ENCODE data around the gene FASTK.
A peak's percentile ranks its signal among the peaks of the same experiment; 100 is the strongest.

Gene FASTK

DNA sequence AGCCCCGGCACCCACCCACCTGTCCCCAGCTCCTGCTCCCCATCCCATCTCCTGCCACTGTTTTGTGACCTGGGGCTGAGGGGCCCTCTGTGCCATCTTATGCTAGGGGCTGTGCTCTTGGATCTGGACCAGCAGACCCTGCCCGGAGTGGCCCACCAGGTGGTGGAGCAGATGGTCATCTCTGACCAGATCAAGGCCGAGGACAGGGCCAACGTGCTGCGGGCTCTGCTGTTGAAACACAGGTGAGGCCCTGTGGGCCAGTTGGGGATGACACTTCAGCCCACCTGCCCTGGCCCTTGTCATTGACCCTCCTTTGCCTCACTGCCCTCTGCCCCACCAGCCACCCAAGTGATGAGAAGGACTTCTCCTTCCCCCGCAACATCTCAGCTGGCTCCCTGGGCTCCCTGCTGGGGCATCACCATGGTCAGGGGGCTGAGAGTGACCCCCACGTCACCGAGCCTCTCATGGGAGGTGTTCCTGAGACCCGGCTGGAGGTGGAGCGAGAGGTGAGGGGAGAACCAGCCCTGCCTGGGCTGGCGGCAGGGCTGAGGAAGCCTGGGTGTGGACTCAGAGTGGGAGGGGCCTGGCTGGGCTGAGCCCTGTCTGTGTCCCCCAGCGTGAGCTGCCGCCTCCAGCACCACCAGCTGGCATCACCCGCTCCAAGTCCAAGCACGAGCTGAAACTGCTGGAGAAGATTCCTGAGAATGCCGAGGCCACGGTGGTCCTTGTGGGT, 10.6 kb downstream of the FASTK start:
- no peak overlapping the region for H3K4me3 ChIP-seq (ENCODE audit: low read length)
- DNase-seq (ENCODE audit: low read depth), result no peak
- TF ChIP-seq, protein P1, sequence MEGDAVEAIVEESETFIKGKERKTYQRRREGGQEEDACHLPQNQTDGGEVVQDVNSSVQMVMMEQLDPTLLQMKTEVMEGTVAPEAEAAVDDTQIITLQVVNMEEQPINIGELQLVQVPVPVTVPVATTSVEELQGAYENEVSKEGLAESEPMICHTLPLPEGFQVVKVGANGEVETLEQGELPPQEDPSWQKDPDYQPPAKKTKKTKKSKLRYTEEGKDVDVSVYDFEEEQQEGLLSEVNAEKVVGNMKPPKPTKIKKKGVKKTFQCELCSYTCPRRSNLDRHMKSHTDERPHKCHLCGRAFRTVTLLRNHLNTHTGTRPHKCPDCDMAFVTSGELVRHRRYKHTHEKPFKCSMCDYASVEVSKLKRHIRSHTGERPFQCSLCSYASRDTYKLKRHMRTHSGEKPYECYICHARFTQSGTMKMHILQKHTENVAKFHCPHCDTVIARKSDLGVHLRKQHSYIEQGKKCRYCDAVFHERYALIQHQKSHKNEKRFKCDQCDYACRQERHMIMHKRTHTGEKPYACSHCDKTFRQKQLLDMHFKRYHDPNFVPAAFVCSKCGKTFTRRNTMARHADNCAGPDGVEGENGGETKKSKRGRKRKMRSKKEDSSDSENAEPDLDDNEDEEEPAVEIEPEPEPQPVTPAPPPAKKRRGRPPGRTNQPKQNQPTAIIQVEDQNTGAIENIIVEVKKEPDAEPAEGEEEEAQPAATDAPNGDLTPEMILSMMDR (conservative IDR thresholded peaks at IDR 0.05; ENCODE audit: low read length), result no peak

GRCh38 chr7:151068069-151068773, 12.4 kb downstream of the FASTK start:
- TF ChIP-seq, protein P1 (conservative IDR thresholded peaks at IDR 0.05; ENCODE audit: low read length), result no peak
- peak; percentile 80 for DNase-seq (ENCODE audit: low read depth)
- no peak overlapping the region for H3K4me3 ChIP-seq (ENCODE audit: low read length)

DNA sequence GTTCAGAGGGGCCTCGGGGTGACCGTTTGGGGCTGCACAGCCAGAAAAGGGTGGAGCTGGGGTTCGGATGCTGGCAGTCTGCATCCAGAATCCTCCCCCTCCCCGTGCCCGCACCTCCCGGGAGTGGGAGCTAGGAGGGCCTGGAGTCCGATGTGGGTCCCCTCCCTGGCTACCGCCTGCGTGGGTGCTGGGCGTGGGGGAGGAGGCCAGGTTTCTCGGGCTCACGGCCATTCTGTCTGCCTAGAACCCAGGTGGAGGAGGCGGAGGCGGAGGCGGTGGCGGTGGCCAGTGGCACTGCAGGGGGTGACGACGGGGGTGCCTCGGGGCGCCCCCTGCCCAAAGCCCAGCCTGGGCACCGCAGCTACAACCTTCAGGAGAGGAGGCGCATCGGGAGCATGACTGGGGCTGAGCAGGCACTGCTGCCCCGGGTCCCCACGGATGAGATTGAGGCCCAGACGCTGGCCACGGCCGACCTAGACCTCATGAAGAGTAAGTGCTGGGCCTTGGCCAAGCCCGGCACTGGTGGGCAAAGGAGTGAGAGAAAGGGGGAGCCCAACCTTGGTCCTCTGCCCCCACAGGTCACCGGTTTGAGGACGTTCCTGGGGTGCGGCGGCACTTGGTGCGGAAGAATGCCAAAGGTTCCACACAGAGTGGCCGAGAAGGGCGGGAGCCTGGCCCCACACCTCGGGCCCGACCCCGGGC, 14.2 kb downstream of the FASTK start:
- DNase-seq (ENCODE audit: low read depth), result no peak
- TF ChIP-seq, protein P1 (conservative IDR thresholded peaks at IDR 0.05; ENCODE audit: low read length), result no peak
- H3K4me3 ChIP-seq (ENCODE audit: low read length), result no peak overlapping the region

- DNase-seq (ENCODE audit: low read depth), result no peak
- H3K4me3 ChIP-seq (ENCODE audit: low read length), result no peak overlapping the region
- TF ChIP-seq, protein P1 (conservative IDR thresholded peaks at IDR 0.05; ENCODE audit: low read length), result no peak
These were observed 15.1 kb downstream of the FASTK start for GRCh38 chr7:151065516-151065915.

DNA sequence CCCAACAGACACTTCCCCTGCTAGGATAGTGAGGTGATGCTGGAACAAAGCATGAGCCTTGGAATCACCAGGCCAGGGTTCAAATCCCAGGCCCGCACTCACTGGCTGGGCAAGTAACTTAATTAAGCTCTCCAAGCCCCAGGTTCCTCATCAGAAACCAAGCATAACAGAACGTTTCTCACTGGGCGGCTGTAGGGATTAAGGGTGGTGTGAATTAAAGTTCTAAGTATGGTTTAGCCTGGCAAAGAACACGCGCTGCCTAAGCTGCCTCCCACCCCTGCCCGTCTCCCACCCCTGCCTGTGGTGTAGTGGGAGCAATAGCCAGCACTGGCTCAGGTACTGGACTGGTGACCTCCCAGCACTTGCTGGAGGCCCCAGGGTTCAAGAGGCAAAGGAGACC, 15.6 kb downstream of the FASTK start:
- DNase-seq (ENCODE audit: low read depth), result no peak
- no peak overlapping the region for H3K4me3 ChIP-seq (ENCODE audit: low read length)
- TF ChIP-seq, protein P1 (conservative IDR thresholded peaks at IDR 0.05; ENCODE audit: low read length), result no peak

GRCh38 chr7:151064454-151064853, 16.2 kb downstream of the FASTK start:
- H3K4me3 ChIP-seq (ENCODE audit: low read length), result no peak overlapping the region
- TF ChIP-seq, protein P1 (conservative IDR thresholded peaks at IDR 0.05; ENCODE audit: low read length), result no peak
- no peak for DNase-seq (ENCODE audit: low read depth)

All from AG10803 (cell line).